DOHH2 (cell line): Measurements from ENCODE around the gene AGAP2.

Experiments
- CTCF ChIP-seq: fragments of 200-600 bp; sonication (generic); IDR thresholded peaks from one replicate; pipeline ENCODE4 v1.5.1; 2014; ENCODE audit warnings: antibody characterized with exemption, mild to moderate bottlenecking, low read depth, low read length; ENCODE audit not compliant: poor library complexity, severe bottlenecking
- EZH2phosphoT487 ChIP-seq: fragments of 200-600 bp; sonication (generic); IDR thresholded peaks from 2 replicates; pipeline ENCODE4 v1.6.1; 2017; ENCODE audit warnings: borderline replicate concordance, mild to moderate bottlenecking, antibody characterized with exemption, low read length, moderate library complexity, mixed read lengths

- TF ChIP-seq CTCF (no peak), EZH2phosphoT487 (no peak)
Measured at GRCh38 chr12:57694459-57695019, 44.0 kb downstream of the AGAP2 start.
